ENCODE measurements around the gene MMP23B.
"Not testable (repeated sequence)": the region's sequence is repeated elsewhere in the genome, so short reads cannot be mapped to it uniquely, and the experiment has no call there.

DNA sequence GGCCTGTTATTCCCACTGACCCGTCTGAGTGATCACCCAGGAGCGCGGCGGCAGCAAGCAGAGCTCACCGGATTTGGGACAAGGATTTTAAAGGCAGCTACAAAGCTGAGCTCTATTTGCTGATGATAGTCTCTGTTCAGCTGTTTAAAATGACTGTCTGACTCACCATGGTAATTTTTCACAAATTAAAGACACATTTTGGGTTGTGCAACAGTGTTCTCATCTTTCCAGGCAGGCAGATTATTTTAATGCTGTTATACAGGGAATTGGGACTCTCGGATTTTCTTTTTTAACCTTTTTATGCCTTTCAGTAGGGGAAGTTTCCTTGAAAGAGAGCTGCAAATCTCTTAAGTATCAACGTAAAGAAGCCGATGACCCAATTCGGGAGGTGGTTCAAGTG, 30.4 kb downstream of the MMP23B start:
- not testable (repeated sequence) for TF ChIP-seq CTCF (conservative IDR thresholded peaks at IDR 0.05 in 1 of 2, IDR thresholded peaks at IDR 0.05 in 1 of 2; ENCODE audit: extremely low read depth in 1 of 2, insufficient read depth in 1 of 2, low read depth in 1 of 2, low read length in 2 of 2); EZH2 (IDR thresholded peaks at IDR 0.05; ENCODE audit: borderline replicate concordance, low read length)
